T-helper 2 cell treated with Interferon-gamma antibody and Interleukin-4, amounts not matched to agents 100 ng/mL and 5 ng/mL, for 36 hours (primary cell): ENCODE results near the gene PAIP2B. TPM values are rescaled to one million over a fixed set of nuclear protein-coding genes. Genes with fewer than 3 reads are reported as not detected.
"Not testable (repeated sequence)": the region's sequence is repeated elsewhere in the genome, so short reads cannot be mapped to it uniquely, and the experiment has no call there.

ENCODE experiments used
- intact Hi-C: fragments of 100-400 bp; cut with micrococcal nuclease; formaldehyde crosslinking; loops from one replicate; pipeline ENCODE4 v1.15.1; 2023
- total RNA-seq: library from RNA; stranded (reverse); gene quantifications from 2 replicates; pipeline ENCODE4 v1.2.3, GENCODE V29; 2022

The PAIP2B gene
- total RNA-seq: 0.82 and 0.89 TPM in 2 replicates

- intact Hi-C loops: loop anchor here (1.0 kb wide), 5 partner anchors 49 to 1844 kb away; partner anchors contain the start of genes MCEE, MPHOSPH10, NAGK and SFXN5
Measured at GRCh38 chr2:71226965-71227560, at the start of gene PAIP2B. Gene PAIP2B (minus strand): TSS chr2:71227103. CDS start chr2:71202589, 24,514 bp downstream.

- intact Hi-C loops: loop anchor here (1.0 to 5.0 kb wide), 3 partner anchors 49 to 144 kb away; partner anchors contain the start of genes MCEE, MPHOSPH10, PAIP2B and ZNF638
Measured at GRCh38 chr2:71275939-71276310, 49.0 kb upstream of the PAIP2B start.

GRCh38 chr2:71269511-71270090 is 42.7 kb upstream of the PAIP2B start:
- intact Hi-C loops: no loop called here

GRCh38 chr2:71263386-71263785 is 36.5 kb upstream of the PAIP2B start:
- intact Hi-C loops: no loop called here

GRCh38 chr2:71261534-71261933 is 34.6 kb upstream of the PAIP2B start:
- intact Hi-C loops: no loop called here

GRCh38 chr2:71256421-71256820 is 29.5 kb upstream of the PAIP2B start:
- intact Hi-C loops: no loop called here

GRCh38 chr2:71254776-71255175 is 27.9 kb upstream of the PAIP2B start:
- intact Hi-C loops: no loop called here

- intact Hi-C loops: no loop called here
Measured at GRCh38 chr2:71254078-71254477, 27.2 kb upstream of the PAIP2B start.

- intact Hi-C loops: no loop called here
Measured at GRCh38 chr2:71253476-71253875, 26.6 kb upstream of the PAIP2B start.

- intact Hi-C loops: no loop called here
Measured at GRCh38 chr2:71252862-71253261, 26.0 kb upstream of the PAIP2B start.

- intact Hi-C loops: no loop called here
Measured at GRCh38 chr2:71250935-71251334, 24.0 kb upstream of the PAIP2B start.

- intact Hi-C loops: no loop called here
Measured at GRCh38 chr2:71244302-71244660, 17.4 kb upstream of the PAIP2B start.

GRCh38 chr2:71243634-71244301 is 16.9 kb upstream of the PAIP2B start:
- intact Hi-C loops: no loop called here

GRCh38 chr2:71240794-71241193 is 13.9 kb upstream of the PAIP2B start:
- intact Hi-C loops: no loop called here

GRCh38 chr2:71238089-71238488 is 11.2 kb upstream of the PAIP2B start:
- intact Hi-C loops: no loop called here

- intact Hi-C loops: no loop called here
Measured at GRCh38 chr2:71235930-71236587, 9.2 kb upstream of the PAIP2B start.

- intact Hi-C loops: not testable (repeated sequence)
Measured at GRCh38 chr2:71233072-71233471, 6.2 kb upstream of the PAIP2B start.

GRCh38 chr2:71226096-71226964 is 573 bp downstream of the PAIP2B start:
- intact Hi-C loops: no loop called here

GRCh38 chr2:71224935-71225334 is 2.0 kb downstream of the PAIP2B start:
- intact Hi-C loops: no loop called here

GRCh38 chr2:71224457-71224856 is 2.4 kb downstream of the PAIP2B start:
- intact Hi-C loops: no loop called here

GRCh38 chr2:71223767-71224333 is 3.1 kb downstream of the PAIP2B start:
- intact Hi-C loops: no loop called here
